GM12873 (cell line): ENCODE data around the gene UBR1.

Experiments
- TF ChIP-seq, protein P1 (sequence below): IDR thresholded peaks from 2 replicates; pipeline ENCODE4 v1.5.1; 2012; ENCODE audit warnings: low read depth, mild to moderate bottlenecking, moderate library complexity, low read length, control low read depth; ENCODE audit not compliant: insufficient read depth; ENCODE audit errors: missing control alignments

Gene UBR1

DNA sequence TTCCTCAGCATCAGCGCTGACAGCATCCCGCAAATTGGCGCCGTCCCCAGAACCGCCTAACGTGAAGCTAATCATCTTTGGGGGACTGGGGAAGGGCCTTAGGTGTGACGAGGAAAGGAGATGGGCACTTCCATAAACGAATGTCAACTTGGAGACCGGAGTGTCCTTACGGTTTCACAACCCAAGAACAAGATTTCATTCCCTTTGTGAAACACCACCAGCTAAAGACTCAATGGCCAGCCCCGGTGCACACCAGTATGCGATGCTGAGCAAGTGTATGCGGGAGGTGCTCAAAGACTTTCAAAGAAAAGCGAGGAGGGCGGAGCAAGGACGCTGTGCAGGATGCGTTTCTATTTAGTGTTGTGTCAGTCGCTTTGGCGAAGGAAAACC, 184.5 kb downstream of the UBR1 start:
- TF ChIP-seq, protein P1, sequence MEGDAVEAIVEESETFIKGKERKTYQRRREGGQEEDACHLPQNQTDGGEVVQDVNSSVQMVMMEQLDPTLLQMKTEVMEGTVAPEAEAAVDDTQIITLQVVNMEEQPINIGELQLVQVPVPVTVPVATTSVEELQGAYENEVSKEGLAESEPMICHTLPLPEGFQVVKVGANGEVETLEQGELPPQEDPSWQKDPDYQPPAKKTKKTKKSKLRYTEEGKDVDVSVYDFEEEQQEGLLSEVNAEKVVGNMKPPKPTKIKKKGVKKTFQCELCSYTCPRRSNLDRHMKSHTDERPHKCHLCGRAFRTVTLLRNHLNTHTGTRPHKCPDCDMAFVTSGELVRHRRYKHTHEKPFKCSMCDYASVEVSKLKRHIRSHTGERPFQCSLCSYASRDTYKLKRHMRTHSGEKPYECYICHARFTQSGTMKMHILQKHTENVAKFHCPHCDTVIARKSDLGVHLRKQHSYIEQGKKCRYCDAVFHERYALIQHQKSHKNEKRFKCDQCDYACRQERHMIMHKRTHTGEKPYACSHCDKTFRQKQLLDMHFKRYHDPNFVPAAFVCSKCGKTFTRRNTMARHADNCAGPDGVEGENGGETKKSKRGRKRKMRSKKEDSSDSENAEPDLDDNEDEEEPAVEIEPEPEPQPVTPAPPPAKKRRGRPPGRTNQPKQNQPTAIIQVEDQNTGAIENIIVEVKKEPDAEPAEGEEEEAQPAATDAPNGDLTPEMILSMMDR = no peak

GRCh38 chr15:42920519-42921341, 185.1 kb downstream of the UBR1 start, which contains the start of gene TTBK2:
Gene TTBK2, minus strand, starts transcription at chr15:42920778. Its CDS starts 42,161 bp downstream, at chr15:42878617.
- TF ChIP-seq, protein P1 = no peak

DNA sequence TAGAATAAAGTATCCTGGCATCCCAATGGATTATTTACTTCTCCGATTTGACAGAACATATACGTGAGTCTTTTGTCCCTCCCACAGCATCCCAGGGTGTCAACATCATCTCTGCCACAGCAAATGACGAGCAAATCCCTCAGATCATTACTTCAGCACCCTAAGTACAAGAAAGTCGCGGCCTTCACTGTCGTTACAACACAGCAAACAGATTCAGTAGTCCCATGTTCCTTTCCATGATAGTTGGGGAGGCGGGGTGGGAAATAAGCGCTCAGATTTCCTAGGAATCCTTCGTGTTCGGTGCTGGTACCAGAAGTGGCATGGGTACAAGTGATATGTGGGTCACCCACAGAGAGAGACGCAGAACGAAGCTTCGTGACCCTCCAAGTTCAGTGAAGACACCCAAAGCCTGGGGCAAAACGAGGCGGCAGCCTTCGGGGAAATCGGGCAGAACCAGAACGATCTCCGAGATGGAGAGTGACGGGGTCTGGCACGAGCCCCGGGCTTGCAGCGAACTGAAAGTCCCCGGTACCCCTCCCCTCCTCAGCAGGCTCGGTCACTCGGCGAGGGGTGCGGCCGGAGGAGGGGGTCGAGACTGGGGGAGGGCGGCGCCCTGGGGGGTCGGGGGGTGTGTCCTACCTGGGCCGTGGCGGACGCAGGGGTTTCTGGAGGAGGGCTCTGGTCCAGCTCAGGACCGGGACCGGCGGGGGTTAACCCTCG, 185.9 kb downstream of the UBR1 start:
- TF ChIP-seq, protein P1 = no peak

GRCh38 chr15:42919308-42919707, 186.5 kb downstream of the UBR1 start:
- TF ChIP-seq, protein P1 = no peak

DNA sequence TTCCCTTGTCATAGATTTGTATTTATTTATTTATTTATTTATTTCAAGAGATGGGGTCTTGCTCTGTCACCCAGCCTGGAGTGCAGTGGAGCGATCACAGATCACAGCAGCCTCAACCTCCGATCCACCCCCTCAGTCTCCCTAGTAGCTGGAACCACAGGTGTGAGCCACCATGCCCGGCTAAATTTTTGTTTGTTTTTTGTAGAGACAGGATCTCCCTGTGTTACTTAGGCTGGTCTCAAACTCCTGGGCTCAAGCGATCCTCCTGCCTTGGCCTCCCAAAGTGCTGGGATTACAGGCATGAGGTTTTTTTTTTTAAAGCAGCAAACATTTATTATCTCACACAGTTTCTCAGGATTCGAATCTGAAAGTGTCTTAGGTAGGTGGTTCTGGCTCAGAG, 187.8 kb downstream of the UBR1 start:
- TF ChIP-seq, protein P1 = no peak

DNA sequence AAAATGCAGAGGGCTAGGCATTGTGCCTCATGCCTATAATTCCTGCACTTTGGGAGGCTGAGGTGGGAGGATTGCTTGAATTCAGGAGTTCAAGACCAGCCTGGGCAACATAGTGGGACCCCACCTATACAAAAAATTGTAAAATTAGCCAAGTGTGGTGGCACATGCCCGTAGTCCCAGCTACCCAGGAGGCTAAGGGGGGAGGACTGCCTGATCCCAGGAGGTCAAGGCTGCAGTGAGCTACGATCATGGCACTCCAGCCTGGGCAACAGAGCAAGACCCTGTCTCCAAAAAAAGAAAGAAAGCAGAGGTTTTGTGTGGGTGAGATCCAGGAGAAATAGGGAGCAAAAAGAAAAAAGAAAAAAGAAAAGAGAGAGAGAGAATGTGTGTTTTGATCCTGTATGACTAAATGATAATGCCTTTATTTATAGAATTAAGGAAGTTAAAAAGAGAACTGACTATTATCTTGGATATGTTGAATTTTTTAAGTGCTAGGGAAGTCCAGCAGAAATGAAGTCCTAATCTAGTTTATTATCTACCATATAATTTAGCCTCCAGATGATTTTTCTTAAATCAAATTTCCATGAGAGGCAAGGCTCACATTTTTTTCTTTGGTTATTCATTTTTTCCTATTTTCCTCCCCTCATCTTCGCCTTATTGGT, 190.1 kb downstream of the UBR1 start:
- TF ChIP-seq, protein P1 = no peak
